Fibroblast of pulmonary artery (primary cell): ENCODE data around the gene GPR161.
"Not testable (repeated sequence)": the region's sequence is repeated elsewhere in the genome, so short reads cannot be mapped to it uniquely, and the experiment has no call there.

ENCODE experiments used
- DNase-seq: peaks from one replicate; pipeline ENCODE4 v3.0.0-alpha.2; 2010; ENCODE audit warnings: low read depth
- H3K4me3 ChIP-seq: replicated peaks from 2 replicates; pipeline ENCODE4 v1.5.1; 2011; ENCODE audit warnings: low read depth, mild to moderate bottlenecking, control low read depth, low read length, moderate library complexity
- TF ChIP-seq, protein P1 (sequence below): IDR thresholded peaks from 2 replicates; pipeline ENCODE4 v1.5.1; 2011; ENCODE audit warnings: mild to moderate bottlenecking, control low read depth, low read length, inconsistent platforms; ENCODE audit errors: missing control alignments

Gene GPR161

DNA sequence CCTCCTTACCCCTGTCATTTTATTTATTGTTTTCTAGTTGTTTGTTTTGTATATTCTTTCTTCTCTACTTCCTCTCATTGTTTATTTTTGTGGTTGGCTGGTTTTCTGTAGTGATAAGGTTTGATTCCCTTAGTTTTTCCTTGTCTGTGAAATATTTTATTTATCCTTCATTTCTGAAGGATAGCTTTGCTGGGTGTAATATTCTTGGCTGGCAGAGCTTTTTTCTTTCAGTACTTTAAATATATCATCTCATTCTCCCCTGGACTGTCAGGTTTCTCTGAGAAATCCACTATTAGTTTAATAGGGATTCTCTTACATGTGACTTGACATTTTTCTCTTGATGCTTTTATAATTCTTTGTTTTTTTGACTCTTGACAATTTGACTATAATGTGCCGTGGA, 23.2 kb upstream of the GPR161 start:
- H3K4me3 ChIP-seq: no peak overlapping the region
- DNase-seq: no peak
- TF ChIP-seq, protein P1, sequence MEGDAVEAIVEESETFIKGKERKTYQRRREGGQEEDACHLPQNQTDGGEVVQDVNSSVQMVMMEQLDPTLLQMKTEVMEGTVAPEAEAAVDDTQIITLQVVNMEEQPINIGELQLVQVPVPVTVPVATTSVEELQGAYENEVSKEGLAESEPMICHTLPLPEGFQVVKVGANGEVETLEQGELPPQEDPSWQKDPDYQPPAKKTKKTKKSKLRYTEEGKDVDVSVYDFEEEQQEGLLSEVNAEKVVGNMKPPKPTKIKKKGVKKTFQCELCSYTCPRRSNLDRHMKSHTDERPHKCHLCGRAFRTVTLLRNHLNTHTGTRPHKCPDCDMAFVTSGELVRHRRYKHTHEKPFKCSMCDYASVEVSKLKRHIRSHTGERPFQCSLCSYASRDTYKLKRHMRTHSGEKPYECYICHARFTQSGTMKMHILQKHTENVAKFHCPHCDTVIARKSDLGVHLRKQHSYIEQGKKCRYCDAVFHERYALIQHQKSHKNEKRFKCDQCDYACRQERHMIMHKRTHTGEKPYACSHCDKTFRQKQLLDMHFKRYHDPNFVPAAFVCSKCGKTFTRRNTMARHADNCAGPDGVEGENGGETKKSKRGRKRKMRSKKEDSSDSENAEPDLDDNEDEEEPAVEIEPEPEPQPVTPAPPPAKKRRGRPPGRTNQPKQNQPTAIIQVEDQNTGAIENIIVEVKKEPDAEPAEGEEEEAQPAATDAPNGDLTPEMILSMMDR: no peak

DNA sequence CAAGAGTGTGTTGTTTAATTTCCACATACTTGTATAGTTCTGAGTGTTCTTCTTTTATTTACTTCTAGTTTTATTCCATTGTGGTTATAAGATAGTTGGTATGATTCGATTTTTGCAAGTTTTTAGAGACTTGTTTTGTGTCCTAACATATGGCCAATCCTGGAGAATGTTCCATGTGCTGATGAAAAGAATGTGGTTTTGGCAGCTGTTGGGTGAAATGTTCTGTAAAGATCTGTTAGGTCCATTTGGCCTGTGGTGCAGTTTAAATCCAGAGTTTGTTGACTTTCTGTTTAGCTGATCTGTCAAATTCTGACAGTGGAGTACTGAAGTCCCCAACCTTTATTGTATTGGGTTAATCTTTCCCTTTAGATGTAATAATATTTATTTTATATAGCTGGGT, 22.5 kb upstream of the GPR161 start:
- TF ChIP-seq, protein P1: no peak
- no peak for DNase-seq
- H3K4me3 ChIP-seq: no peak overlapping the region

- no peak for DNase-seq
Observed at GRCh38 chr1:168157638-168158037, 20.9 kb upstream of the GPR161 start.

DNA sequence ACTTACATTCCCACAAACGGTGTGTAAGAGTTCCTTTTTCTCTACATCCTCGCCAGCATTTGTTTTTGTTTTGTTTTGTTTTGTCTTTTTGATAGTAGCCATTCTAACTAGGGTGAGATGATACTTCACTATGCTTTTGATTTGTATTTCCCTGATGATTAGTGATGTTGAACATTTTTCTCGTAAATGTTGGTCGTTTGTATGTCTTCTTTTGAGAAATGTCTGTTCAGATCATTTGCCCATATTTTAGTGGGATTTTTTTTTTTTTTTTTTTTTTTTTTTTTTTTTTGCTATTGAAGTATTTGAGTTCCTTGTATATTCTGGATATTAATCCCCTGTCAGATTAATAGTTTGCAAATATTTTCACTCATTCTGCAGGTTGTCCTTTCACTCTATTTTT, 19.2 kb upstream of the GPR161 start:
- DNase-seq: no peak
- H3K4me3 ChIP-seq: no peak overlapping the region
- TF ChIP-seq, protein P1: no peak

More at GRCh38 chr1:168157638-168158037, 20.9 kb upstream of the GPR161 start:
- H3K4me3 ChIP-seq: no peak overlapping the region
- TF ChIP-seq, protein P1: no peak

DNA sequence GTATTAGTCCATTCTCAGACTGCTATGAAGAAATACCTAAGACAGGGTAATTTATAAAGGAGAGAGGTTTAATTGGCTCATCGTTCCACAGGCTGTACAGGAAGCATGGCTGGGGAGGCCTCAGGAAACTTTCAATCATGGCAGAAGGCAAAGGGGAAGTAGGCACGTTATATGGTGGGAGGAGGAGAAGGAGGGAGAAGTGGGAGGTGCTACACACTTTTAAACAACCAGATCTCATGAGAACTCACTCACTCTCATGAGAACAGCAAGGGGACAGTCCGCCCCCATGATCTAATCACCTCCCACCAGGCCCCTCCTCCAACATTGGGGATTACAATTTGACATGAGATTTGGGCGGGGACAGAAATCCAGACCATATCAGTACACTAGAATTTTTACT, 18.0 kb upstream of the GPR161 start:
- not testable (repeated sequence) for DNase-seq, H3K4me3 ChIP-seq

GRCh38 chr1:168151935-168152334, 15.2 kb upstream of the GPR161 start:
- TF ChIP-seq, protein P1: no peak
- no peak overlapping the region for H3K4me3 ChIP-seq
- DNase-seq: no peak

- TF ChIP-seq, protein P1: no peak
Observed at GRCh38 chr1:168150283-168150682, 13.6 kb upstream of the GPR161 start.

More at GRCh38 chr1:168150283-168150682, 13.6 kb upstream of the GPR161 start:
- no peak overlapping the region for H3K4me3 ChIP-seq
- no peak for DNase-seq
